HS-5 (cell line): Measurements from ENCODE around the gene PTPRM.
A peak's percentile ranks its signal among the peaks of the same experiment; 100 is the strongest.

Experiments used
- DNase-seq: peaks from one replicate; pipeline ENCODE4 v3.0.0-alpha.2; 2012; ENCODE audit warnings: low read depth

The PTPRM gene

GRCh38 chr18:7567474-7568425 lies 634 bp downstream of the PTPRM start:
- no peak for DNase-seq

GRCh38 chr18:7568426-7568825 lies 1.3 kb downstream of the PTPRM start:
- DNase-seq = no peak

GRCh38 chr18:7571626-7572025 lies 4.5 kb downstream of the PTPRM start:
- no peak for DNase-seq

- DNase-seq = no peak
Measured at GRCh38 chr18:7572822-7573221, 5.7 kb downstream of the PTPRM start.

- no peak for DNase-seq
Measured at GRCh38 chr18:7575465-7576028, 8.4 kb downstream of the PTPRM start.

GRCh38 chr18:7576077-7576476 lies 9.0 kb downstream of the PTPRM start:
- no peak for DNase-seq

- DNase-seq = peak; percentile 60
Measured at GRCh38 chr18:7576685-7577084, 9.6 kb downstream of the PTPRM start.

- peak; percentile 63 for DNase-seq
Measured at GRCh38 chr18:7577706-7578105, 10.6 kb downstream of the PTPRM start.

GRCh38 chr18:7579176-7579917 lies 12.2 kb downstream of the PTPRM start:
- DNase-seq = no peak

- DNase-seq = no peak
Measured at GRCh38 chr18:7579918-7580542, 12.9 kb downstream of the PTPRM start.

- DNase-seq = no peak
Measured at GRCh38 chr18:7584646-7585275, 17.6 kb downstream of the PTPRM start.

GRCh38 chr18:7585276-7585670 lies 18.2 kb downstream of the PTPRM start:
- no peak for DNase-seq

GRCh38 chr18:7586379-7586778 lies 19.3 kb downstream of the PTPRM start:
- DNase-seq = no peak

- no peak for DNase-seq
Measured at GRCh38 chr18:7590826-7591560, 23.9 kb downstream of the PTPRM start.

- DNase-seq = no peak
Measured at GRCh38 chr18:7592305-7593071, 25.4 kb downstream of the PTPRM start.

- no peak for DNase-seq
Measured at GRCh38 chr18:7593218-7593819, 26.2 kb downstream of the PTPRM start.

- no peak for DNase-seq
Measured at GRCh38 chr18:7596147-7596546, 29.0 kb downstream of the PTPRM start.

GRCh38 chr18:7597500-7597899 lies 30.4 kb downstream of the PTPRM start:
- DNase-seq = no peak

GRCh38 chr18:7598167-7599047 lies 31.3 kb downstream of the PTPRM start:
- no peak for DNase-seq
